ENCODE measurements around the gene PNMA1. TPM values are rescaled to one million over a fixed set of nuclear protein-coding genes. Genes with fewer than 3 reads are reported as not detected.
A peak's percentile ranks its signal among the peaks of the same experiment; 100 is the strongest.

Gene PNMA1
- total RNA-seq, 1 experiment from 2014 or later, result 43.3 TPM

- Mint-ChIP-seq H3K36me3 (ENCODE audit: insufficient read depth, unreplicated experiment) (peaks cover 6% of the 10 kb centered on the region), H3K9me3 (ENCODE audit: unreplicated experiment) (no peaks in the 10 kb centered on the region), H3K27ac (ENCODE audit: low read depth, unreplicated experiment) (no peak overlapping the region), H3K4me3 (ENCODE audit: unreplicated experiment) (no peak overlapping the region), H3K4me1 (ENCODE audit: insufficient read depth, unreplicated experiment) (peaks cover 10% of the 10 kb centered on the region), H3K27me3 (ENCODE audit: insufficient read depth, unreplicated experiment) (no peaks in the 10 kb centered on the region)
- BruUV-seq (replicated peaks), result no TSS peak
- ChIA-PET POLR2A (interaction anchor here (0.9 kb wide), 1 partner anchor 48 kb away, joined by 3 read pairs; no protein-coding TSS in a partner anchor), CTCF (interaction anchor here (4.4 kb wide), 1 partner anchor 10 kb away, joined by 20 read pairs; no protein-coding TSS in a partner anchor)
- intact Hi-C loops (cut with micrococcal nuclease), result no loop called here
- DNase-seq (ENCODE audit: unreplicated experiment), result no peak
- no peak for TF ChIP-seq CTCF (IDR thresholded peaks at IDR 0.05; ENCODE audit: unreplicated experiment)
Measured at GRCh38 chr14:73665130-73665529, 49.1 kb downstream of the PNMA1 start.

- Mint-ChIP-seq H3K27me3 (ENCODE audit: insufficient read depth, unreplicated experiment) (no peaks in the 10 kb centered on the region), H3K4me1 (ENCODE audit: insufficient read depth, unreplicated experiment) (peaks cover 10% of the 10 kb centered on the region), H3K4me3 (ENCODE audit: unreplicated experiment) (no peak overlapping the region), H3K27ac (ENCODE audit: low read depth, unreplicated experiment) (no peak overlapping the region), H3K36me3 (ENCODE audit: insufficient read depth, unreplicated experiment) (peaks cover 8% of the 10 kb centered on the region), H3K9me3 (ENCODE audit: unreplicated experiment) (no peaks in the 10 kb centered on the region)
- no peak for TF ChIP-seq CTCF (IDR thresholded peaks at IDR 0.05; ENCODE audit: unreplicated experiment)
- no TSS peak for BruUV-seq (replicated peaks)
- CTCF ChIA-PET, result interaction anchor here (0.9 to 4.4 kb wide), 2 partner anchors 10 to 11 kb away, joined by 3 to 20 read pairs; no protein-coding TSS in a partner anchor
- no peak for DNase-seq (ENCODE audit: unreplicated experiment)
- POLR2A ChIA-PET, result interaction anchor here (0.6 to 1.0 kb wide), 4 partner anchors 13 to 54 kb away, joined by 3 to 6 read pairs (median 3); partner anchors contain the start of gene DNAL1
- intact Hi-C loops (cut with micrococcal nuclease), result loop anchor here (5.0 kb wide), 1 partner anchor 49 kb away; the partner anchor contains the start of gene PNMA1
Measured at GRCh38 chr14:73663548-73664212, 50.5 kb downstream of the PNMA1 start.

- no TSS peak for BruUV-seq (replicated peaks)
- DNase-seq (ENCODE audit: unreplicated experiment), result peak; percentile 93
- intact Hi-C loops (cut with micrococcal nuclease), result loop anchor here (1.0 to 5.0 kb wide), 2 partner anchors 50 to 154 kb away; partner anchors contain the start of gene PNMA1
- ChIA-PET CTCF (interaction anchor here (0.6 to 4.4 kb wide), 13 partner anchors 9 to 674 kb away, joined by 3 to 20 read pairs (median 3); partner anchors contain the start of gene ACOT2), POLR2A (interaction anchor here (0.6 to 2.3 kb wide), 17 partner anchors 9 to 604 kb away, joined by 3 to 23 read pairs (median 3); partner anchors contain the start of genes DNAL1 and ZNF410)
- H3K27me3 Mint-ChIP-seq (ENCODE audit: insufficient read depth, unreplicated experiment), result no peaks in the 10 kb centered on the region
- no peaks in the 10 kb centered on the region for H3K9me3 Mint-ChIP-seq (ENCODE audit: unreplicated experiment)
- no peak overlapping the region for H3K4me3 Mint-ChIP-seq (ENCODE audit: unreplicated experiment)
- H3K4me1 Mint-ChIP-seq (ENCODE audit: insufficient read depth, unreplicated experiment), result peaks cover 10% of the 10 kb centered on the region
- H3K36me3 Mint-ChIP-seq (ENCODE audit: insufficient read depth, unreplicated experiment), result peaks cover 7% of the 10 kb centered on the region
- H3K27ac Mint-ChIP-seq (ENCODE audit: low read depth, unreplicated experiment), result peak overlapping the region; percentile 7
- peak; percentile 45 for TF ChIP-seq CTCF (IDR thresholded peaks at IDR 0.05; ENCODE audit: unreplicated experiment)
Measured at GRCh38 chr14:73662487-73662943, 51.7 kb downstream of the PNMA1 start.

GRCh38 chr14:73661872-73662271 lies 52.3 kb downstream of the PNMA1 start:
- Mint-ChIP-seq H3K27ac (ENCODE audit: low read depth, unreplicated experiment) (peak overlapping the region; percentile 7), H3K36me3 (ENCODE audit: insufficient read depth, unreplicated experiment) (peaks cover 13% of the 10 kb centered on the region), H3K9me3 (ENCODE audit: unreplicated experiment) (no peaks in the 10 kb centered on the region), H3K27me3 (ENCODE audit: insufficient read depth, unreplicated experiment) (no peaks in the 10 kb centered on the region), H3K4me3 (ENCODE audit: unreplicated experiment) (no peak overlapping the region), H3K4me1 (ENCODE audit: insufficient read depth, unreplicated experiment) (peaks cover 10% of the 10 kb centered on the region)
- ChIA-PET CTCF (interaction anchor here (0.6 to 4.4 kb wide), 13 partner anchors 9 to 445 kb away, joined by 3 to 20 read pairs (median 3); partner anchors contain the start of gene ACOT2), POLR2A (interaction anchor here (0.6 to 2.3 kb wide), 13 partner anchors 8 to 603 kb away, joined by 3 to 23 read pairs (median 3); partner anchors contain the start of genes DNAL1 and ZNF410)
- no peak for TF ChIP-seq CTCF (IDR thresholded peaks at IDR 0.05; ENCODE audit: unreplicated experiment)
- no TSS peak for BruUV-seq (replicated peaks)
- DNase-seq (ENCODE audit: unreplicated experiment), result no peak
- intact Hi-C loops (cut with micrococcal nuclease), result loop anchor here (1.0 to 5.0 kb wide), 2 partner anchors 50 to 154 kb away; partner anchors contain the start of gene PNMA1
